Liver (tissue), 9 donors: ENCODE results near the gene OSGIN1. TPM values are rescaled to one million over a fixed set of nuclear protein-coding genes. Genes with fewer than 3 reads are reported as not detected.

Source experiments
- DNase-seq: peaks from one replicate; pipeline ENCODE4 v3.0.0-alpha.2; 2017; ENCODE audit warnings: low spot score
- H3K27ac ChIP-seq, 2 donors: one replicate each; pipeline ENCODE4 v1.7.0; 2013; ENCODE audit warnings: inconsistent platforms in 2 of 2, low read length in 2 of 2, control low read depth in 1 of 2, low read depth in 1 of 2, mild to moderate bottlenecking in 1 of 2
- H3K27me3 ChIP-seq, 4 donors: one replicate each; pipeline versions ENCODE4 v1.6.1 to v1.7.0; 2013; ENCODE audit warnings: low read length in 3 of 4, inconsistent platforms in 1 of 4, mild to moderate bottlenecking in 1 of 4, moderate library complexity in 1 of 4; ENCODE audit not compliant: control insufficient read depth in 4 of 4, insufficient read depth in 4 of 4
- H3K36me3 ChIP-seq, 4 donors: one replicate each; pipeline versions ENCODE4 v1.6.1 to v1.7.0; 2013; ENCODE audit warnings: low read length in 3 of 4, mild to moderate bottlenecking in 3 of 4, low read depth in 1 of 4, moderate library complexity in 1 of 4; ENCODE audit not compliant: control insufficient read depth in 4 of 4, insufficient read depth in 3 of 4
- H3K4me1 ChIP-seq, 4 donors: one replicate each; pipeline versions ENCODE4 v1.6.1 to v1.7.0; 2013; ENCODE audit warnings: low read length in 3 of 4, mild to moderate bottlenecking in 3 of 4, moderate library complexity in 1 of 4; ENCODE audit not compliant: control insufficient read depth in 4 of 4, insufficient read depth in 4 of 4
- H3K4me3 ChIP-seq, 3 donors: one replicate each; pipeline versions ENCODE4 v1.6.1 to v1.7.0; 2013; ENCODE audit warnings: low read length in 3 of 3, control low read depth in 1 of 3, low read depth in 1 of 3, mild to moderate bottlenecking in 1 of 3
- H3K9ac ChIP-seq, 2 donors: one replicate each; pipeline ENCODE4 v1.7.0; 2013; ENCODE audit warnings: low read length in 2 of 2, mild to moderate bottlenecking in 2 of 2, moderate library complexity in 2 of 2, control low read depth in 1 of 2, low read depth in 1 of 2
- H3K9me3 ChIP-seq, 4 donors: one replicate each; pipeline versions ENCODE4 v1.6.1 to v1.7.0; 2013; ENCODE audit warnings: low read length in 3 of 4; ENCODE audit not compliant: control insufficient read depth in 4 of 4
- ATF3 ChIP-seq: IDR thresholded peaks from 2 replicates; pipeline ENCODE4 v1.6.1; 2016; ENCODE audit warnings: antibody characterized with exemption
- CTCF ChIP-seq: fragments of 150-350 bp; IDR thresholded peaks from 2 replicates; pipeline ENCODE4 v1.5.1; 2017; ENCODE audit warnings: improper control_type of control experiment, low read depth, low read length; ENCODE audit not compliant: missing input control
- FOXA1 ChIP-seq: IDR thresholded peaks from 2 replicates; pipeline ENCODE4 v1.6.1; 2016; ENCODE audit warnings: antibody characterized with exemption
- FOXA2 ChIP-seq: IDR thresholded peaks from 2 replicates; pipeline ENCODE4 v1.6.1; 2016; ENCODE audit warnings: antibody characterized with exemption
- GABPA ChIP-seq, 2 donors: IDR thresholded peaks in 1 of 2; conservative IDR thresholded peaks in 1 of 2; 2 replicates each; pipeline ENCODE4 v1.6.1; 2016; ENCODE audit warnings: antibody characterized with exemption in 2 of 2, mild to moderate bottlenecking in 1 of 2, moderate library complexity in 1 of 2
- HNF4A ChIP-seq, 2 donors: conservative IDR thresholded peaks; 2 replicates each; pipeline ENCODE4 v1.6.1; 2016; ENCODE audit warnings: antibody characterized with exemption in 2 of 2, mild to moderate bottlenecking in 2 of 2
- JUND ChIP-seq, 2 donors: IDR thresholded peaks; 2 replicates each; pipeline ENCODE4 v1.6.1; 2016; ENCODE audit warnings: antibody characterized with exemption in 2 of 2
- MAX ChIP-seq: IDR thresholded peaks from 2 replicates; pipeline ENCODE4 v1.6.1; 2016; ENCODE audit warnings: antibody characterized with exemption
- RAD21 ChIP-seq, 2 donors: IDR thresholded peaks; 2 replicates each; pipeline ENCODE4 v1.6.1; 2016; ENCODE audit warnings: antibody characterized with exemption in 2 of 2, mild to moderate bottlenecking in 2 of 2
- SP1 ChIP-seq: IDR thresholded peaks from 2 replicates; pipeline ENCODE4 v1.6.1; 2018; ENCODE audit warnings: antibody characterized with exemption, mild to moderate bottlenecking
- TAF1 ChIP-seq: conservative IDR thresholded peaks from 2 replicates; pipeline ENCODE4 v1.6.1; 2016; ENCODE audit warnings: antibody characterized with exemption, mild to moderate bottlenecking
- YY1 ChIP-seq: IDR thresholded peaks from 2 replicates; pipeline ENCODE4 v1.6.1; 2016; ENCODE audit warnings: antibody characterized with exemption, mild to moderate bottlenecking
- ZBTB33 ChIP-seq: IDR thresholded peaks from 2 replicates; pipeline ENCODE4 v1.6.1; 2016; ENCODE audit warnings: antibody characterized with exemption
- WGBS: extraction: QIAGEN DNeasy Blood & Tissue Kit; methylation state at CpG from one replicate; pipeline ENCODE4 v1.1.7; 2013; 5-methylcytosine and 5-hydroxymethylcytosine counted together
- polyA plus RNA-seq, 2 donors: library from polyadenylated mRNA; stranded (reverse) in 1 of 2; unstranded in 1 of 2; fragments of 200-250 nt in 1 of 2; fragments of >200 nt in 1 of 2; fragmentation: Nextera tagmentation in 1 of 2; extraction: Ambion mirVana in 1 of 2; gene quantifications; one replicate each; pipeline versions ENCODE4 v1.2.1 to v1.2.3, GENCODE V29; 2013 to 2015
- total RNA-seq, 2 donors: library from RNA; depleted of rRNA; stranded (reverse); fragments of >200 nt; gene quantifications; one replicate each; pipeline ENCODE4 v1.2.3, GENCODE V29; 2014
- donor health status: healthy.
- donor health status: healthy.
- donor health status: healthy.
- donor health status: healthy.
- donor health status: healthy.

The OSGIN1 gene
- total and polyA plus RNA-seq, 4 donors, result 7.1 to 90.4 (median 60.4) TPM

GRCh38 chr16:83935005-83935857 lies 17.8 kb upstream of the OSGIN1 start:
- WGBS, result 91% methylated on average over 30 of the region's 30 CpGs
- Histone ChIP-seq H3K27ac (no peak overlapping the region), H3K4me1 (peaks cover 4 to 20% (median 11%) of the 10 kb centered on the region in 4 donors), H3K36me3 (peaks cover 0 to 5% (median 0%) of the 10 kb centered on the region in 4 donors), H3K27me3 (no peaks in the 10 kb centered on the region), H3K9ac (no peak overlapping the region), H3K9me3 (no peaks in the 10 kb centered on the region), H3K4me3 (no peak overlapping the region)
- no peak for TF ChIP-seq TAF1
- no peak for TF ChIP-seq FOXA1
- no peak for TF ChIP-seq CTCF
- no peak for TF ChIP-seq MAX
- no peak for TF ChIP-seq SP1
- TF ChIP-seq JUND (IDR thresholded peaks at IDR 0.05), result no peak
- no peak for TF ChIP-seq GABPA (IDR thresholded peaks at IDR 0.05 in 1 of 2, conservative IDR thresholded peaks at IDR 0.05 in 1 of 2)
- TF ChIP-seq FOXA2, result no peak
- no peak for TF ChIP-seq YY1
- TF ChIP-seq RAD21 (IDR thresholded peaks at IDR 0.05), result no peak
- DNase-seq, result no peak

GRCh38 chr16:83935858-83936255 lies 17.2 kb upstream of the OSGIN1 start:
- TF ChIP-seq HNF4A (conservative IDR thresholded peaks at IDR 0.05) (no peak), ATF3 (no peak), ZBTB33 (no peak), GABPA (IDR thresholded peaks at IDR 0.05 in 1 of 2, conservative IDR thresholded peaks at IDR 0.05 in 1 of 2) (no peak), RAD21 (IDR thresholded peaks at IDR 0.05) (no peak), SP1 (no peak)
- WGBS, result 90% methylated on average over 10 of the region's 10 CpGs
- Histone ChIP-seq H3K27ac (no peak overlapping the region), H3K27me3 (no peaks in the 10 kb centered on the region), H3K9ac (no peak overlapping the region), H3K4me3 (no peak overlapping the region), H3K36me3 (peaks cover 0 to 5% (median 0%) of the 10 kb centered on the region in 4 donors), H3K4me1 (peaks cover 4 to 20% (median 11%) of the 10 kb centered on the region in 4 donors), H3K9me3 (no peaks in the 10 kb centered on the region)
- DNase-seq, result no peak
